Liver (tissue), 9 donors: ENCODE measurements around the gene HIPK2. TPM values are rescaled to one million over a fixed set of nuclear protein-coding genes. Genes with fewer than 3 reads are reported as not detected.

Source experiments
- DNase-seq: peaks from one replicate; pipeline ENCODE4 v3.0.0-alpha.2; 2017; ENCODE audit warnings: low spot score
- H3K27ac ChIP-seq, 2 donors: one replicate each; pipeline ENCODE4 v1.7.0; 2013; ENCODE audit warnings: inconsistent platforms in 2 of 2, low read length in 2 of 2, control low read depth in 1 of 2, low read depth in 1 of 2, mild to moderate bottlenecking in 1 of 2
- H3K27me3 ChIP-seq, 4 donors: one replicate each; pipeline versions ENCODE4 v1.6.1 to v1.7.0; 2013; ENCODE audit warnings: low read length in 3 of 4, inconsistent platforms in 1 of 4, mild to moderate bottlenecking in 1 of 4, moderate library complexity in 1 of 4; ENCODE audit not compliant: control insufficient read depth in 4 of 4, insufficient read depth in 4 of 4
- H3K36me3 ChIP-seq, 4 donors: one replicate each; pipeline versions ENCODE4 v1.6.1 to v1.7.0; 2013; ENCODE audit warnings: low read length in 3 of 4, mild to moderate bottlenecking in 3 of 4, low read depth in 1 of 4, moderate library complexity in 1 of 4; ENCODE audit not compliant: control insufficient read depth in 4 of 4, insufficient read depth in 3 of 4
- H3K4me1 ChIP-seq, 4 donors: one replicate each; pipeline versions ENCODE4 v1.6.1 to v1.7.0; 2013; ENCODE audit warnings: low read length in 3 of 4, mild to moderate bottlenecking in 3 of 4, moderate library complexity in 1 of 4; ENCODE audit not compliant: control insufficient read depth in 4 of 4, insufficient read depth in 4 of 4
- H3K4me3 ChIP-seq, 3 donors: one replicate each; pipeline versions ENCODE4 v1.6.1 to v1.7.0; 2013; ENCODE audit warnings: low read length in 3 of 3, control low read depth in 1 of 3, low read depth in 1 of 3, mild to moderate bottlenecking in 1 of 3
- H3K9ac ChIP-seq, 2 donors: one replicate each; pipeline ENCODE4 v1.7.0; 2013; ENCODE audit warnings: low read length in 2 of 2, mild to moderate bottlenecking in 2 of 2, moderate library complexity in 2 of 2, control low read depth in 1 of 2, low read depth in 1 of 2
- H3K9me3 ChIP-seq, 4 donors: one replicate each; pipeline versions ENCODE4 v1.6.1 to v1.7.0; 2013; ENCODE audit warnings: low read length in 3 of 4; ENCODE audit not compliant: control insufficient read depth in 4 of 4
- ATF3 ChIP-seq: IDR thresholded peaks from 2 replicates; pipeline ENCODE4 v1.6.1; 2016; ENCODE audit warnings: antibody characterized with exemption
- CTCF ChIP-seq: fragments of 150-350 bp; IDR thresholded peaks from 2 replicates; pipeline ENCODE4 v1.5.1; 2017; ENCODE audit warnings: improper control_type of control experiment, low read depth, low read length; ENCODE audit not compliant: missing input control
- FOXA1 ChIP-seq: IDR thresholded peaks from 2 replicates; pipeline ENCODE4 v1.6.1; 2016; ENCODE audit warnings: antibody characterized with exemption
- FOXA2 ChIP-seq: IDR thresholded peaks from 2 replicates; pipeline ENCODE4 v1.6.1; 2016; ENCODE audit warnings: antibody characterized with exemption
- HNF4A ChIP-seq, 2 donors: conservative IDR thresholded peaks; 2 replicates each; pipeline ENCODE4 v1.6.1; 2016; ENCODE audit warnings: antibody characterized with exemption in 2 of 2, mild to moderate bottlenecking in 2 of 2
- HNF4G ChIP-seq: IDR thresholded peaks from 2 replicates; pipeline ENCODE4 v1.6.1; 2016; ENCODE audit warnings: antibody characterized with exemption
- JUND ChIP-seq, 2 donors: IDR thresholded peaks; 2 replicates each; pipeline ENCODE4 v1.6.1; 2016; ENCODE audit warnings: antibody characterized with exemption in 2 of 2
- RAD21 ChIP-seq, 2 donors: IDR thresholded peaks; 2 replicates each; pipeline ENCODE4 v1.6.1; 2016; ENCODE audit warnings: antibody characterized with exemption in 2 of 2, mild to moderate bottlenecking in 2 of 2
- TAF1 ChIP-seq: conservative IDR thresholded peaks from 2 replicates; pipeline ENCODE4 v1.6.1; 2016; ENCODE audit warnings: antibody characterized with exemption, mild to moderate bottlenecking
- whole genome bisulfite sequencing: extraction: QIAGEN DNeasy Blood & Tissue Kit; methylation state at CpG from one replicate; pipeline ENCODE4 v1.1.7; 2013; 5-methylcytosine and 5-hydroxymethylcytosine counted together
- polyA plus RNA-seq, 2 donors: library from polyadenylated mRNA; stranded (reverse) in 1 of 2; unstranded in 1 of 2; fragments of 200-250 nt in 1 of 2; fragments of >200 nt in 1 of 2; fragmentation: Nextera tagmentation in 1 of 2; extraction: Ambion mirVana in 1 of 2; gene quantifications; one replicate each; pipeline versions ENCODE4 v1.2.1 to v1.2.3, GENCODE V29; 2013 to 2015
- total RNA-seq, 2 donors: library from RNA; depleted of rRNA; stranded (reverse); fragments of >200 nt; gene quantifications; one replicate each; pipeline ENCODE4 v1.2.3, GENCODE V29; 2014
- TF ChIP-seq, protein P1 (sequence below): IDR thresholded peaks from 2 replicates; pipeline ENCODE4 v1.6.1; 2016; ENCODE audit warnings: antibody characterized with exemption
- donor health status: healthy.
- donor health status: healthy.
- donor health status: healthy.
- donor health status: healthy.
- donor health status: healthy.

HIPK2 gene
- total and polyA plus RNA-seq, 4 donors, result 13.1 to 48.8 (median 16.6) TPM

DNA sequence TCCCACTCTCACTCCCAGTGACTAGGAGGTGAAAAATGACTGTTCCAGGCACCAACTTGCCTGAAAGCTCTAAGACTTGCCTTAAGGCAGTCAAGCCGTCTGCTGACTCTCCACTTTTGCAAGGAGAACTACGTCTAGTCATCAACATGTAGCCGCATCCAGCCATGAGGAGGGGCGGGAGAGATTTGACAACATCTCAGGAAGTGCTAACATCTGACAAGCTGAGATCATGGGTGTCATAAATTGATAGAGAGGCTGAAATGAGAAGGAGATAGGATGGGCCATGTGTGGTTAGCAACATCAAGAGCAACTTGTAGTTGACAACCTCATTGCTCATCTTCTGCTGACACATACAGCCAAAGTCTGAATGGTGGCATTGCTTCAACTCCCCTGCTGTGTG is 42.3 kb upstream of the HIPK2 start:
- H3K36me3 ChIP-seq, result no peaks in the 10 kb centered on the region
- no peak for TF ChIP-seq ATF3
- TF ChIP-seq HNF4G, result no peak
- no peak for TF ChIP-seq JUND (IDR thresholded peaks at IDR 0.05)
- H3K9me3 ChIP-seq, result no peaks in the 10 kb centered on the region
- H3K4me3 ChIP-seq, result no peak overlapping the region
- no peak overlapping the region for H3K27ac ChIP-seq
- no peak for DNase-seq
- WGBS, result 92% methylated on average over 4 of the region's 4 CpGs
- no peak overlapping the region for H3K9ac ChIP-seq
- no peaks in the 10 kb centered on the region for H3K4me1 ChIP-seq
- H3K27me3 ChIP-seq, result no peaks in the 10 kb centered on the region

GRCh38 chr7:139817249-139817648 is 39.5 kb upstream of the HIPK2 start:
- DNase-seq, result no peak
- TF ChIP-seq HNF4A (conservative IDR thresholded peaks at IDR 0.05) (no peak), FOXA2 (no peak), CTCF (no peak), ATF3 (no peak), TAF1 (no peak), JUND (IDR thresholded peaks at IDR 0.05) (no peak)
- 92% methylated on average over 10 of the region's 10 CpGs for WGBS
- no peaks in the 10 kb centered on the region for H3K4me1 ChIP-seq
- no peak overlapping the region for H3K27ac ChIP-seq
- no peaks in the 10 kb centered on the region for H3K36me3 ChIP-seq
- no peaks in the 10 kb centered on the region for H3K9me3 ChIP-seq
- H3K4me3 ChIP-seq, result no peak overlapping the region
- no peak overlapping the region for H3K9ac ChIP-seq
- H3K27me3 ChIP-seq, result no peaks in the 10 kb centered on the region

DNA sequence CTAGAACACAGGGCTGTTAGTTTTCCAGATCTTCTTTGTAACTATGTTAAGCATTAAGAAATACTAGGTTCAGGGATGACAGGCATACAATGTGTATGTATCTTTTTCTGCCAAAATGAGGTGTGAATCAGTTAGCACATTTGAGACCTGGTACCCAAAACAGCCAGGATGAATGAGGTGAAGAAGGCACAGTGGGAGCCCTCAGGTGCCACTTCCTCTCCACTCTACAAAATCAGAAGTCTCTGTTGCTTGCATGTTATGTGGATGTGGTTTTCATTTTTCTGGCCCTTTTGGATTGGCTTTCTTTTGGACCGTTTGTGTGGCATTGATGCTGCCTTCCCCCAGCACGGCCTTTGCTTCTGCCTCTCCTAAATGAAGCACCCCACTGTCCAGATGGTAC is 35.9 kb upstream of the HIPK2 start:
- no peak for TF ChIP-seq HNF4A (conservative IDR thresholded peaks at IDR 0.05)
- no peak for TF ChIP-seq TAF1
- no peak for TF ChIP-seq FOXA1
- TF ChIP-seq ATF3, result no peak
- TF ChIP-seq JUND (IDR thresholded peaks at IDR 0.05), result no peak
- TF ChIP-seq RAD21 (IDR thresholded peaks at IDR 0.05), result no peak
- no peak for TF ChIP-seq HNF4G
- TF ChIP-seq, protein P1, sequence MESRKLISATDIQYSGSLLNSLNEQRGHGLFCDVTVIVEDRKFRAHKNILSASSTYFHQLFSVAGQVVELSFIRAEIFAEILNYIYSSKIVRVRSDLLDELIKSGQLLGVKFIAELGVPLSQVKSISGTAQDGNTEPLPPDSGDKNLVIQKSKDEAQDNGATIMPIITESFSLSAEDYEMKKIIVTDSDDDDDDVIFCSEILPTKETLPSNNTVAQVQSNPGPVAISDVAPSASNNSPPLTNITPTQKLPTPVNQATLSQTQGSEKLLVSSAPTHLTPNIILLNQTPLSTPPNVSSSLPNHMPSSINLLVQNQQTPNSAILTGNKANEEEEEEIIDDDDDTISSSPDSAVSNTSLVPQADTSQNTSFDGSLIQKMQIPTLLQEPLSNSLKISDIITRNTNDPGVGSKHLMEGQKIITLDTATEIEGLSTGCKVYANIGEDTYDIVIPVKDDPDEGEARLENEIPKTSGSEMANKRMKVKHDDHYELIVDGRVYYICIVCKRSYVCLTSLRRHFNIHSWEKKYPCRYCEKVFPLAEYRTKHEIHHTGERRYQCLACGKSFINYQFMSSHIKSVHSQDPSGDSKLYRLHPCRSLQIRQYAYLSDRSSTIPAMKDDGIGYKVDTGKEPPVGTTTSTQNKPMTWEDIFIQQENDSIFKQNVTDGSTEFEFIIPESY, result no peak
- Histone ChIP-seq H3K9me3 (no peaks in the 10 kb centered on the region), H3K27me3 (no peaks in the 10 kb centered on the region), H3K27ac (no peak overlapping the region), H3K4me3 (no peak overlapping the region), H3K36me3 (no peaks in the 10 kb centered on the region), H3K4me1 (no peaks in the 10 kb centered on the region), H3K9ac (no peak overlapping the region)
- WGBS, result 89% methylated on average over 2 of the region's 2 CpGs
- no peak for DNase-seq
